ENCODE measurements around the gene PDE6B. TPM values are rescaled to one million over a fixed set of nuclear protein-coding genes. Genes with fewer than 3 reads are reported as not detected.

The PDE6B gene
- total RNA-seq, 4 donors from 2014 or later, result not detected

- H3K4me1 ChIP-seq, result no peaks in the 10 kb centered on the region
- TF ChIP-seq POLR2A (IDR thresholded peaks at IDR 0.05) (no peak), CTCF (IDR thresholded peaks at IDR 0.05 in 4 of 5, conservative IDR thresholded peaks at IDR 0.05 in 1 of 5) (no peak)
- intact Hi-C loops (cut with DNase I; ENCODE audit: low total_unique reads) (no loop called here), in situ Hi-C loops (cut with MboI; ENCODE audit: low sequenced_read_pairs in 4 of 4) (no loop called here)
- ATAC-seq, result no peak
- peaks cover 0 to 12% (median 0%) of the 10 kb centered on the region in 3 donors for H3K9me3 ChIP-seq
- H3K27me3 ChIP-seq, result peaks cover 6 to 10% (median 7%) of the 10 kb centered on the region in 3 donors
- H3K27ac ChIP-seq, result no peak overlapping the region
- H3K4me3 ChIP-seq, result no peak overlapping the region
- H3K36me3 ChIP-seq, result no peaks in the 10 kb centered on the region
- DNase-seq, result no peak
Measured at GRCh38 chr4:583820-584219, 41.6 kb upstream of the PDE6B start.

DNA sequence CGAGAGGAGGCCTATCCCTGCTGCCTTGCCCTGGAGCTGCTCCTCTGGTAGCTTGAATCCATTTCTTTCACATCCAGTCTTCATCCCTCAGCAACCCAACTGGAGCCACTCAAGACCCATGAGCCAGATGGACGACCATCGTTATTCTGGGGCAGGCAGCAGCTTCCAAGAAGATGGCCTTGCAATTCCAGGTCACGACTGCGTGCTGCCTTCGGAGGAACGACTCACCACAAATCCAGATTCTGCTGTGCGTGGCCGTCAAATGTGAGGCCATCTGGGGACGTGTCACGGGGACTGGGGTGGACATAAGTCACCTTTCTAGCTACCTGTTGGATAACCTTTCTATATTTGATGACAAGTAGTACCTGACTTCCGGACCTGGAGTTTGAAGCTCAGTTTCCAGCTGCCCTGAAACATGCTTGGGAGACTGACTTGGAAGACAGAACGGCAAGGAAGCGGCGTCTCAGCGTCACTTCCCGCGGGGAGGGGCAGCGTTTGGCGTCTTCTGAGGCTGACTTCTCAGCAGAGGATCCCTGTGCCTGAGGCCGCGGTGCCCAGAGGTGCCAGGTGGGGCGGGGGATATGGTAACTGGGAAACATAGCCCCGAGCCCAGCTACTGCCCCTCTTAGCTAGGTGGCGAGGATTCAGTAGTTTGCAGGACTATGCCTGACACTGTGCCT, 37.6 kb upstream of the PDE6B start:
- no peak for DNase-seq
- no peak for TF ChIP-seq POLR2A (IDR thresholded peaks at IDR 0.05)
- no peak for TF ChIP-seq CTCF (IDR thresholded peaks at IDR 0.05 in 4 of 5, conservative IDR thresholded peaks at IDR 0.05 in 1 of 5)
- ATAC-seq, result no peak
- Histone ChIP-seq H3K4me1 (no peaks in the 10 kb centered on the region), H3K27me3 (peaks cover 0 to 5% (median 3%) of the 10 kb centered on the region in 3 donors), H3K4me3 (no peak overlapping the region), H3K36me3 (no peaks in the 10 kb centered on the region), H3K27ac (no peak overlapping the region), H3K9me3 (peaks cover 0 to 12% (median 0%) of the 10 kb centered on the region in 3 donors)
- intact Hi-C loops (cut with DNase I; ENCODE audit: low total_unique reads), result no loop called here
- in situ Hi-C loops (cut with MboI; ENCODE audit: low sequenced_read_pairs in 4 of 4), result no loop called here

- Histone ChIP-seq H3K27me3 (peaks cover 0 to 5% (median 0%) of the 10 kb centered on the region in 3 donors), H3K27ac (no peak overlapping the region), H3K9me3 (peaks cover 0 to 6% (median 0%) of the 10 kb centered on the region in 3 donors), H3K36me3 (no peaks in the 10 kb centered on the region), H3K4me3 (no peak overlapping the region), H3K4me1 (no peaks in the 10 kb centered on the region)
- intact Hi-C loops (cut with DNase I; ENCODE audit: low total_unique reads), result no loop called here
- no peak for TF ChIP-seq CTCF (IDR thresholded peaks at IDR 0.05 in 4 of 5, conservative IDR thresholded peaks at IDR 0.05 in 1 of 5)
- no peak for TF ChIP-seq POLR2A (IDR thresholded peaks at IDR 0.05)
- ATAC-seq (no peak), DNase-seq (no peak)
- in situ Hi-C loops (cut with MboI; ENCODE audit: low sequenced_read_pairs in 4 of 4), result no loop called here
Measured at GRCh38 chr4:588351-588849, 37.0 kb upstream of the PDE6B start.

DNA sequence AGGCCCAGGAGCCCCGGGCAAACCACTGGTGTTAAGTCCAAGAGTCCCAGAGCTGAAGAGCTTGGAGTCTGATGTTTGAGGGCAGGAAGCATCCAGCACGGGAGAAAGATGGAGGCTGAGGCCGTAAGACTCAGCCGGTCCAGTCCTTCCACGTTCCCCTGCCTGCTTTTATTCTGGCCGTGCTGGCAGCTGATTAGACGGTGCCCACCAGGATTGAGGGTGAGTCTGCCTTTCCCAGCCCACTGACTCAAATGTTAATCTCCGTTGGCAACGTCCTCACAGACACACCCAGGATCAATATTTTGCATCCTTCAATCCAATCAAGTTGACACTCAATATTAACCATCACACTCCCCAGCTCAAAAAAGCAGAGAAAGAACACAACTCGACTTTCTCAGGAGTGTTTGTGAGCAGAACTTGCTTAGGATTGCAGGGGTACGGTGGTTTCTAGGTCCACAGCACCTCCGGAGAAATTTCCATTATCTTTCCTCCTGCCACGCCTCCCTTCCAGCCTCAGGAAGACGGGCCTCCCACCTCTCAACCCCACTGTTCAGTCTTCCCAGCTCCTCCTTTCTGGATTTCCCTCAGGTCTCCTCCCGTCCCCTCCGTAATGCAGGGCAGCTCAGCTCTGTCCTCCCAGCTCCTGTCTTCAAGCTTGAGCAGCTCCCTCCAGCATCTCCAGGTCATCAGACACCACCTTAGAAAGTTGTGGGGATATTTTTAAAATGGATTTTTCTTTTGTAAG, 36.0 kb upstream of the PDE6B start:
- no peak for ATAC-seq
- Histone ChIP-seq H3K27me3 (peaks cover 0 to 5% (median 0%) of the 10 kb centered on the region in 3 donors), H3K36me3 (no peaks in the 10 kb centered on the region), H3K27ac (no peak overlapping the region), H3K9me3 (no peaks in the 10 kb centered on the region), H3K4me3 (no peak overlapping the region), H3K4me1 (no peaks in the 10 kb centered on the region)
- DNase-seq, result no peak
- intact Hi-C loops (cut with DNase I; ENCODE audit: low total_unique reads), result no loop called here
- no peak for TF ChIP-seq CTCF (IDR thresholded peaks at IDR 0.05 in 4 of 5, conservative IDR thresholded peaks at IDR 0.05 in 1 of 5)
- TF ChIP-seq POLR2A (IDR thresholded peaks at IDR 0.05), result no peak
- in situ Hi-C loops (cut with MboI; ENCODE audit: low sequenced_read_pairs in 4 of 4), result no loop called here

Data from gastrocnemius medialis (tissue), 4 donors.